Activated CD4-positive, alpha-beta T cell treated with anti-CD3 and anti-CD28 coated beads, Interleukin-2, amount 10 ng/mL, durations not matched to agents 7 days and 5 days (primary cell): ENCODE data around the gene CDK5RAP2. TPM values are rescaled to one million over a fixed set of nuclear protein-coding genes. Genes with fewer than 3 reads are reported as not detected.

ENCODE experiments used
- CTCF ChIA-PET: fragments of 350-600 bp; sonication (Branson Sonifier 250); formaldehyde crosslinking; loops from one replicate; lab custom pipeline; 2021; ENCODE audit warnings: antibody characterized with exemption; lab: Charles Lee
- POLR2A ChIA-PET: fragments of 350-600 bp; sonication (Branson Sonifier 250); formaldehyde crosslinking; loops from one replicate; lab custom pipeline; 2021; ENCODE audit warnings: antibody characterized with exemption; lab: Charles Lee
- DNase-seq: peaks from one replicate; pipeline ENCODE4 v3.0.0-alpha.2; 2020
- H3K27ac Mint-ChIP-seq: one replicate; pipeline ENCODE4 v1.8.0; 2021; ENCODE audit warnings: mild to moderate bottlenecking, moderate library complexity, mixed read lengths
- H3K27me3 Mint-ChIP-seq: one replicate; pipeline ENCODE4 v1.8.0; 2021; ENCODE audit warnings: mixed read lengths
- H3K36me3 Mint-ChIP-seq: one replicate; pipeline ENCODE4 v1.8.0; 2021; ENCODE audit warnings: low read depth, mixed read lengths
- H3K4me1 Mint-ChIP-seq: one replicate; pipeline ENCODE4 v1.8.0; 2021; ENCODE audit warnings: mixed read lengths
- H3K4me3 Mint-ChIP-seq: one replicate; pipeline ENCODE4 v1.8.0; 2021; ENCODE audit warnings: mild to moderate bottlenecking, moderate library complexity, mixed read lengths
- H3K9me3 Mint-ChIP-seq: one replicate; pipeline ENCODE4 v1.8.0; 2021; ENCODE audit warnings: mixed read lengths
- total RNA-seq, 2 experiments: library from RNA; stranded (reverse); gene quantifications; one replicate each; pipeline ENCODE4 v1.2.3, GENCODE V29; 2021

CDK5RAP2 gene
- total RNA-seq, 2 experiments from 2014 or later: 103 to 105 TPM

GRCh38 chr9:120366644-120367019 lies 213.3 kb downstream of the CDK5RAP2 start:
- ChIA-PET POLR2A (no interaction called here), CTCF (no interaction called here)
- DNase-seq: no peak
- H3K4me3 Mint-ChIP-seq: no peak overlapping the region
- H3K27me3 Mint-ChIP-seq: no peaks in the 10 kb centered on the region
- no peak overlapping the region for H3K27ac Mint-ChIP-seq
- H3K36me3 Mint-ChIP-seq: no peaks in the 10 kb centered on the region
- no peaks in the 10 kb centered on the region for H3K4me1 Mint-ChIP-seq
- H3K9me3 Mint-ChIP-seq: no peaks in the 10 kb centered on the region

GRCh38 chr9:120365386-120365785 lies 214.6 kb downstream of the CDK5RAP2 start:
- ChIA-PET CTCF (no interaction called here), POLR2A (no interaction called here)
- H3K27me3 Mint-ChIP-seq: no peaks in the 10 kb centered on the region

GRCh38 chr9:120363697-120364096 lies 216.3 kb downstream of the CDK5RAP2 start:
- H3K4me3 Mint-ChIP-seq: no peak overlapping the region
- POLR2A ChIA-PET: no interaction called here
- H3K27ac Mint-ChIP-seq: no peak overlapping the region

More at GRCh38 chr9:120365386-120365785, 214.6 kb downstream of the CDK5RAP2 start:
- no peak for DNase-seq
- Mint-ChIP-seq H3K27ac (no peak overlapping the region), H3K36me3 (no peaks in the 10 kb centered on the region), H3K9me3 (no peaks in the 10 kb centered on the region), H3K4me3 (no peak overlapping the region), H3K4me1 (no peaks in the 10 kb centered on the region)

GRCh38 chr9:120362446-120362845 lies 217.5 kb downstream of the CDK5RAP2 start:
- POLR2A ChIA-PET: no interaction called here

More at GRCh38 chr9:120363697-120364096, 216.3 kb downstream of the CDK5RAP2 start:
- Mint-ChIP-seq H3K27me3 (no peaks in the 10 kb centered on the region), H3K4me1 (no peaks in the 10 kb centered on the region), H3K9me3 (no peaks in the 10 kb centered on the region), H3K36me3 (no peaks in the 10 kb centered on the region)
- CTCF ChIA-PET: no interaction called here
- DNase-seq: no peak

GRCh38 chr9:120361551-120361950 lies 218.4 kb downstream of the CDK5RAP2 start:
- ChIA-PET CTCF (no interaction called here), POLR2A (no interaction called here)
- Mint-ChIP-seq H3K4me3 (no peak overlapping the region), H3K9me3 (peaks cover under 1% of the 10 kb centered on the region), H3K27ac (no peak overlapping the region), H3K36me3 (no peaks in the 10 kb centered on the region), H3K27me3 (no peaks in the 10 kb centered on the region), H3K4me1 (no peaks in the 10 kb centered on the region)
- no peak for DNase-seq

More at GRCh38 chr9:120362446-120362845, 217.5 kb downstream of the CDK5RAP2 start:
- Mint-ChIP-seq H3K4me1 (no peaks in the 10 kb centered on the region), H3K27ac (no peak overlapping the region), H3K36me3 (no peaks in the 10 kb centered on the region), H3K4me3 (no peak overlapping the region), H3K27me3 (no peaks in the 10 kb centered on the region), H3K9me3 (no peaks in the 10 kb centered on the region)
- CTCF ChIA-PET: interaction anchor here (1.0 kb wide), 1 partner anchor 33 kb away, joined by 3 read pairs; no protein-coding TSS in a partner anchor
- no peak for DNase-seq

GRCh38 chr9:120360510-120360909 lies 219.5 kb downstream of the CDK5RAP2 start:
- Mint-ChIP-seq H3K36me3 (no peaks in the 10 kb centered on the region), H3K9me3 (peaks cover 4% of the 10 kb centered on the region), H3K27ac (no peak overlapping the region), H3K27me3 (no peaks in the 10 kb centered on the region), H3K4me3 (no peak overlapping the region), H3K4me1 (no peaks in the 10 kb centered on the region)
- ChIA-PET CTCF (interaction anchor here (1.1 kb wide), 1 partner anchor 117 kb away, joined by 3 read pairs; no protein-coding TSS in a partner anchor), POLR2A (no interaction called here)
- no peak for DNase-seq

- H3K36me3 Mint-ChIP-seq: no peaks in the 10 kb centered on the region
- peaks cover 4% of the 10 kb centered on the region for H3K9me3 Mint-ChIP-seq
- no peaks in the 10 kb centered on the region for H3K4me1 Mint-ChIP-seq
- no peak overlapping the region for H3K27ac Mint-ChIP-seq
- POLR2A ChIA-PET: no interaction called here
- H3K4me3 Mint-ChIP-seq: no peak overlapping the region
- H3K27me3 Mint-ChIP-seq: no peaks in the 10 kb centered on the region
- DNase-seq: no peak
- CTCF ChIA-PET: interaction anchor here (0.7 to 1.1 kb wide), 2 partner anchors 9 to 117 kb away, joined by 3 read pairs; no protein-coding TSS in a partner anchor
Observed at GRCh38 chr9:120360046-120360445, 219.9 kb downstream of the CDK5RAP2 start.

GRCh38 chr9:120358877-120359276 lies 221.1 kb downstream of the CDK5RAP2 start:
- ChIA-PET CTCF (interaction anchor here (1.0 kb wide), 1 partner anchor 14 kb away, joined by 3 read pairs; no protein-coding TSS in a partner anchor), POLR2A (no interaction called here)
- no peak for DNase-seq
- Mint-ChIP-seq H3K4me1 (no peaks in the 10 kb centered on the region), H3K4me3 (no peak overlapping the region), H3K27me3 (no peaks in the 10 kb centered on the region), H3K27ac (no peak overlapping the region), H3K9me3 (peaks cover 4% of the 10 kb centered on the region), H3K36me3 (no peaks in the 10 kb centered on the region)

- CTCF ChIA-PET: interaction anchor here (0.5 kb wide), 1 partner anchor 437 kb away, joined by 3 read pairs; no protein-coding TSS in a partner anchor
- H3K27ac Mint-ChIP-seq: no peak overlapping the region
- POLR2A ChIA-PET: no interaction called here
- no peak for DNase-seq
- H3K4me3 Mint-ChIP-seq: no peak overlapping the region
- H3K27me3 Mint-ChIP-seq: no peaks in the 10 kb centered on the region
- H3K9me3 Mint-ChIP-seq: peaks cover 4% of the 10 kb centered on the region
- H3K4me1 Mint-ChIP-seq: no peaks in the 10 kb centered on the region
- no peaks in the 10 kb centered on the region for H3K36me3 Mint-ChIP-seq
Observed at GRCh38 chr9:120353506-120353905, 226.5 kb downstream of the CDK5RAP2 start.

- Mint-ChIP-seq H3K4me3 (no peak overlapping the region), H3K4me1 (no peaks in the 10 kb centered on the region), H3K27me3 (no peaks in the 10 kb centered on the region), H3K27ac (no peak overlapping the region), H3K36me3 (no peaks in the 10 kb centered on the region), H3K9me3 (no peaks in the 10 kb centered on the region)
- DNase-seq: no peak
- ChIA-PET CTCF (interaction anchor here (1.0 kb wide), 1 partner anchor 9 kb away, joined by 3 read pairs; no protein-coding TSS in a partner anchor), POLR2A (no interaction called here)
Observed at GRCh38 chr9:120351106-120351505, 228.9 kb downstream of the CDK5RAP2 start.

- no peaks in the 10 kb centered on the region for H3K27me3 Mint-ChIP-seq
- no peak overlapping the region for H3K4me3 Mint-ChIP-seq
- peaks cover under 1% of the 10 kb centered on the region for H3K4me1 Mint-ChIP-seq
- H3K27ac Mint-ChIP-seq: no peak overlapping the region
- ChIA-PET POLR2A (no interaction called here), CTCF (interaction anchor here (1.0 kb wide), 1 partner anchor 9 kb away, joined by 3 read pairs; no protein-coding TSS in a partner anchor)
- DNase-seq: no peak
- H3K9me3 Mint-ChIP-seq: no peaks in the 10 kb centered on the region
- no peaks in the 10 kb centered on the region for H3K36me3 Mint-ChIP-seq
Observed at GRCh38 chr9:120350596-120350995, 229.4 kb downstream of the CDK5RAP2 start.

- H3K27ac Mint-ChIP-seq: no peak overlapping the region
- ChIA-PET POLR2A (no interaction called here), CTCF (no interaction called here)
- no peaks in the 10 kb centered on the region for H3K27me3 Mint-ChIP-seq
- no peak overlapping the region for H3K4me3 Mint-ChIP-seq
- peaks cover 8% of the 10 kb centered on the region for H3K4me1 Mint-ChIP-seq
- no peaks in the 10 kb centered on the region for H3K36me3 Mint-ChIP-seq
- DNase-seq: peak; percentile 8
- no peaks in the 10 kb centered on the region for H3K9me3 Mint-ChIP-seq
Observed at GRCh38 chr9:120348951-120349429, 231.0 kb downstream of the CDK5RAP2 start.

GRCh38 chr9:120345379-120345778 lies 234.6 kb downstream of the CDK5RAP2 start:
- H3K4me3 Mint-ChIP-seq: no peak overlapping the region

More at GRCh38 chr9:120345379-120345778, 234.6 kb downstream of the CDK5RAP2 start:
- no peaks in the 10 kb centered on the region for H3K36me3 Mint-ChIP-seq
- no peak overlapping the region for H3K27ac Mint-ChIP-seq
- DNase-seq: no peak
- H3K4me1 Mint-ChIP-seq: peaks cover 8% of the 10 kb centered on the region
- no peaks in the 10 kb centered on the region for H3K27me3 Mint-ChIP-seq
- POLR2A ChIA-PET: no interaction called here
- CTCF ChIA-PET: no interaction called here
- H3K9me3 Mint-ChIP-seq: no peaks in the 10 kb centered on the region
